Effector CD4-positive, alpha-beta T cell (primary cell): ENCODE results near the gene WFDC5.
"Not testable (repeated sequence)": the region's sequence is repeated elsewhere in the genome, so short reads cannot be mapped to it uniquely, and the experiment has no call there.

Source experiments
- DNase-seq: peaks from one replicate; pipeline ENCODE4 v3.0.0-alpha.2; 2020

The WFDC5 gene

GRCh38 chr20:45087097-45087790, 27.7 kb downstream of the WFDC5 start:
- DNase-seq: no peak

- no peak for DNase-seq
Observed at GRCh38 chr20:45085867-45086266, 29.1 kb downstream of the WFDC5 start.

GRCh38 chr20:45085289-45085688, 29.7 kb downstream of the WFDC5 start:
- no peak for DNase-seq

GRCh38 chr20:45083127-45083526, 31.8 kb downstream of the WFDC5 start:
- no peak for DNase-seq

- DNase-seq: no peak
Observed at GRCh38 chr20:45082468-45082867, 32.5 kb downstream of the WFDC5 start.

- DNase-seq: no peak
Observed at GRCh38 chr20:45080867-45081624, 33.9 kb downstream of the WFDC5 start.

- no peak for DNase-seq
Observed at GRCh38 chr20:45077559-45077958, 37.4 kb downstream of the WFDC5 start.

- no peak for DNase-seq
Observed at GRCh38 chr20:45073221-45073620, 41.8 kb downstream of the WFDC5 start.

- DNase-seq: no peak
Observed at GRCh38 chr20:45072066-45072465, 42.9 kb downstream of the WFDC5 start.

- no peak for DNase-seq
Observed at GRCh38 chr20:45070932-45071632, 43.9 kb downstream of the WFDC5 start.

GRCh38 chr20:45069261-45069660, 45.7 kb downstream of the WFDC5 start:
- no peak for DNase-seq

- DNase-seq: no peak
Observed at GRCh38 chr20:45067558-45067957, 47.4 kb downstream of the WFDC5 start.

- DNase-seq: no peak
Observed at GRCh38 chr20:45067087-45067486, 47.9 kb downstream of the WFDC5 start.

GRCh38 chr20:45066372-45066771, 48.6 kb downstream of the WFDC5 start:
- no peak for DNase-seq

GRCh38 chr20:45064812-45065211, 50.2 kb downstream of the WFDC5 start:
- DNase-seq: no peak

GRCh38 chr20:45063107-45063506, 51.9 kb downstream of the WFDC5 start:
- DNase-seq: not testable (repeated sequence)

GRCh38 chr20:45061244-45061643, 53.7 kb downstream of the WFDC5 start:
- DNase-seq: no peak

- no peak for DNase-seq
Observed at GRCh38 chr20:45060294-45060693, 54.7 kb downstream of the WFDC5 start.
